IPS-18a (cell line): ENCODE measurements around the gene KCTD14.
"Not testable (repeated sequence)": the region's sequence is repeated elsewhere in the genome, so short reads cannot be mapped to it uniquely, and the experiment has no call there.

Experiments
- H3K27ac ChIP-seq: one replicate; pipeline ENCODE4 v1.5.1; 2013; ENCODE audit warnings: low read length
- H3K27me3 ChIP-seq: one replicate; pipeline ENCODE4 v1.6.1; 2013; ENCODE audit warnings: mild to moderate bottlenecking, low read length; ENCODE audit not compliant: control insufficient read depth, insufficient read depth
- H3K36me3 ChIP-seq: one replicate; pipeline ENCODE4 v1.6.1; 2013; ENCODE audit warnings: low read depth, low read length; ENCODE audit not compliant: control insufficient read depth
- H3K4me1 ChIP-seq: one replicate; pipeline ENCODE4 v1.6.1; 2013; ENCODE audit warnings: low read depth, low read length; ENCODE audit not compliant: control insufficient read depth
- H3K4me3 ChIP-seq: one replicate; pipeline ENCODE4 v1.5.1; 2013; ENCODE audit warnings: low read length
- H3K9ac ChIP-seq: one replicate; pipeline ENCODE4 v1.6.1; 2013; ENCODE audit warnings: mild to moderate bottlenecking, low read length, moderate library complexity
- H3K9me3 ChIP-seq: one replicate; pipeline ENCODE4 v1.6.1; 2013; ENCODE audit warnings: low read depth, low read length; ENCODE audit not compliant: control insufficient read depth

KCTD14 gene

DNA sequence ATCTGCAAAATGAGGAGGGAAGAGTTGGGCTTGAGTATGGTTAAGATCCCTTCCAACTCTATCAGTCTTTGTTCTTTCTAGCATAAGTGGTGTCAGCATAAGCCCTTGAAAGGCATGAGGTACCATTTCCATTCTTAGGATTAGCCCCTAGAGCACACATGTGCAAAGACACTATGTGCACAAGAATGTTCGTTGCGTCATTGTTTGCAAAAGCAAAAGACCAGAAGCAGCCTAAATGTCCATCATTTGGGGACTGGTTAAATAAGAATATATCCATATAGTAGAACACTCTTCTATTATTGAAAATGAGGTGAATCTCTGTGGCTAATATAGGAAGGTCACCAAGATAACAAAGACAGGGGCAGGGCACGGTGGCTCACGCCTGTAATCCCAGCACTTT is 10.0 kb upstream of the KCTD14 start:
- H3K36me3 ChIP-seq = no peaks in the 10 kb centered on the region
- no peak overlapping the region for H3K27ac ChIP-seq
- no peak overlapping the region for H3K4me3 ChIP-seq
- no peaks in the 10 kb centered on the region for H3K27me3 ChIP-seq
- H3K9me3 ChIP-seq = no peaks in the 10 kb centered on the region
- no peak overlapping the region for H3K9ac ChIP-seq
- no peaks in the 10 kb centered on the region for H3K4me1 ChIP-seq

DNA sequence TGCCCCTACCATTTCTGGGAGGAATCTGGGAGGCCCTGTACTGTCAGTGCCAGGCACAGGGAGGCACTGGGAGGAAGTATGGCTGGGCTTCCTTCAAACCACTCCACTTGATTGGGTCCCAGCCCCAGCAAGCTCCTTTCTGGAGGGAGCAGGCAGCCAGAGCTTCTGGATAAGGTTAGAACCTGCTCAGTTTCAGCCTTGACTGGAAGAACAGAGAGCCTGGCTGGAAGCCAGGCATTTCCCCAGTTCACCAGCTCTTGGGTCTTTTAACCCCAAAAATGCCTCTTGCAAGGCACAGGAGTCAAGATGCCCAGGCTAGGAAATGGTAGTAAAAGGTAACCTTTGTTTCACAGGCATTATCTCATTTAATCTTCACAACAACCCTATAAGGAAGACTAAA is 9.0 kb upstream of the KCTD14 start:
- no peaks in the 10 kb centered on the region for H3K4me1 ChIP-seq
- no peaks in the 10 kb centered on the region for H3K27me3 ChIP-seq
- H3K9me3 ChIP-seq = no peaks in the 10 kb centered on the region
- no peak overlapping the region for H3K4me3 ChIP-seq
- no peaks in the 10 kb centered on the region for H3K36me3 ChIP-seq
- H3K27ac ChIP-seq = no peak overlapping the region
- no peak overlapping the region for H3K9ac ChIP-seq

DNA sequence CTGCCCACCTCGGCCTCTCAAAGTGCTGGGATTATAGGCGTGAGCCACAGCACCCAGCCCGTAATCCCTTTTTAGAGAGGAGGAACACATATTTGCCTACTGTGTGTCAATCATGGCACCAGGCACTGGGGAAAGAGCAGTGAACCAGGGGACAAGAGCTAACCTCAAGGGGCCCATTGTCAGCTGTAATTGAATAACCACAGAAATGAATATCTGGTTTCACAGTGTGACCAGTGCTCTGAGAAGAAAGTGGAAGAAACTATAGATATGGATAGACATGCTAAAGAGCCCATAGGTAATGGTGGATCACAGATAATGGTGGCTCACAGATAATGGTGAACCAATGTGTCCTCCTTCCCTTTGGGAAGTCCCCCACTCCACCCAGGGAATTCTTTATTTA is 8.6 kb upstream of the KCTD14 start:
- Histone ChIP-seq H3K9ac (no peak overlapping the region), H3K4me1 (no peaks in the 10 kb centered on the region)

DNA sequence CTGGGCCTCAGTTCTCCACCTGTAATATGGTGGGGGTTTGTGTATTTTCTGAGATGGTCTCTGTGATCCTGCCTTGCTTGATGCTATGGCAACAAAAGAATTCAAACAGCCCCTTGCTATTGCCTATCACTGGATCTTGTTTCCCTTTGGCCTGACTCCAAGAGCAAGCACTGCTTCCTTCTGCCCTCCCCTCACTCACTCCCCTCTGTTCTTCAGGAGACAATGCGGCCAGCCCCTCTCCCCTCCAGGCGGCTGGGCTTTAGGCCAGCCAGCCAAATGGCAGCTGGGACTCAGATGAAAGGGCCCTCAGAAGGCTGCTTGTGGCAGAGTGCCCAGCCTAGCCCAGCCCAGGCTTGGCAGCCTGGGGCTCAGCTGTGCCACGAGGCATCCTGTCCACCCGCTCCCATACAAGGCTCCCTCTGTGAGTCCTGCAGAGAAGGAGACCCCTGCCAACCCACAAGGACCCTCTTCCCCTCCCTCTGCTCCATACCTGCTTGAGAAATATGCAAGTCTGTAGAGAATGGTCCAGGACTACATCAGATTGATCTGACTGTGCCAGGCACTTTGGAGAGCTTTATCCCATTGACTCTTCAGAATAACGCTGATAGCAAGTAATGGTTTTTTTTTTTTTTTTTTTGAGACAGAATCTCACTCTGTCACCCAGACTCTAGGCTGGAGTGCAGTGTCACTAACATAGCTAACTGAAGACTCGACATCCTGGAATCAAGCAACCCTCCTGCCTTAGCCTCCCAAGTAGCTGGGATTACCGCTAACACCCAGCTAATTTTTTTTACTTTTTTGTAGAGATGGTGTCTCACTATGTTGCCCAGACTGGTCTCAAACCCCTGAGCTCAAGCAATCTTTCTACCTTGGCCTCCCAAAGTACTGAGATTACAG is 7.6 kb upstream of the KCTD14 start:
- Histone ChIP-seq H3K9ac (no peak overlapping the region), H3K4me3 (no peak overlapping the region), H3K36me3 (no peaks in the 10 kb centered on the region), H3K27me3 (no peaks in the 10 kb centered on the region), H3K27ac (no peak overlapping the region), H3K4me1 (no peaks in the 10 kb centered on the region), H3K9me3 (no peaks in the 10 kb centered on the region)

More for the DNA sequence above, 8.6 kb upstream of the KCTD14 start:
- no peaks in the 10 kb centered on the region for H3K27me3 ChIP-seq
- H3K27ac ChIP-seq = no peak overlapping the region
- H3K4me3 ChIP-seq = no peak overlapping the region
- no peaks in the 10 kb centered on the region for H3K36me3 ChIP-seq
- H3K9me3 ChIP-seq = no peaks in the 10 kb centered on the region

DNA sequence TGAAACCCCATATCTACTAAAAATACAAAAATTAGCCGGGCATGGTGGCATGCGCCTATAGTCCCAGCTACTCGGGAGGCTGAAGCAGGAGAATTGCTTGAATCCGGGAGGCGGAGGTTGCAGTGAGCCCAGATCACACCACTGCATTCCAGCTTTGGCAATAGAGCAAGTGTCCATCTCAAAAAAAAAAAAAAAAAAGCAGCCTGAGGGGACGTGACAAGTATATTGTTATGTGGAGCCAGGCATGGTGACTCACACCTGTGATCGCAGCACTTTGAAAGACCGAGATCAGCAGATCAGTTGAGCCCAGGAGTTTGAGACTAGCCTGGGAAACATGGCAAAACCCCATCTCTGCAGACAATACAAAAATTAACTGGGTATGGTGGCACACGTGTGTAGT is 5.3 kb upstream of the KCTD14 start:
- not testable (repeated sequence) for H3K9ac ChIP-seq, H3K4me3 ChIP-seq, H3K27me3 ChIP-seq, H3K9me3 ChIP-seq, H3K27ac ChIP-seq, H3K4me1 ChIP-seq, H3K36me3 ChIP-seq

DNA sequence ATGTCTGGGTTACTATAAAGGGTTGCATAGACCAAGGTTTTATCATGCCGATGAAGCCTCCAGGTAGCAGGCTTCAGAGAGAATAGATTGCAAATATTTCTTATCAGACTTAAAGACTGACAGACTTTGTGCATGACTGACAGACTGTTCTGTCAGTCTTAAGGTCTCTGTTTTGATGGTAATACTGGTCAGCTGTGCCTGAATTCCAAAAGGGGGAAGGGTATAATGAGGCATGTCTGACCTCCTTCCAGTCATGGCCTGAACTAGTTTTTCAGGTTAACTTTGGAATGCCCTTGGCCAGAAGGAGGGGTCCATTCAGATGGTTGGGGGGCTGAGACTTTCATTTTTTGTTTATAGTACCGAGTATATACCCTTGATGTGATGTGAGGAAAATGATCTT is 4.7 kb upstream of the KCTD14 start:
- no peaks in the 10 kb centered on the region for H3K36me3 ChIP-seq
- H3K4me3 ChIP-seq = no peak overlapping the region
- no peaks in the 10 kb centered on the region for H3K27me3 ChIP-seq
- no peak overlapping the region for H3K9ac ChIP-seq
- H3K9me3 ChIP-seq = no peaks in the 10 kb centered on the region
- H3K27ac ChIP-seq = no peak overlapping the region
- H3K4me1 ChIP-seq = no peaks in the 10 kb centered on the region

DNA sequence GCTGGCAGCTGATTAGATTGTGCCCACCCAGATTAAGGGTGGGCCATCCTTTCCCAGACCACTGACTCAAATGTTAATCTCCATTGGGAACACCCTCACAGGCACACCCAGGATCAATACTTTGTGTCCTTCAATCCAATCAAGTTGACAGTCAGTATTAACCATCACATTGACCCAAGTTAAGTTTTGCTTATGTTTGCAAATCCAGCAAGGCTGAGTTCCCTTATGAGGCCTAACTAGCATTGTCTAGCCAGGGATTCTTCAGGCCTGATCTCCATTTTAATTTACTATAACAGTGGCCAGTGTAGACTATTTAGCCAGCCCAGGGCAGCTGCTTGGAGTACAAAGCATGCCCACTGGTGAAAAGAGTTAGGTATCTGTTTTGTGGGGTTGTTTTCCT is 2.3 kb upstream of the KCTD14 start:
- Histone ChIP-seq H3K27ac (no peak overlapping the region), H3K9ac (no peak overlapping the region), H3K36me3 (no peaks in the 10 kb centered on the region), H3K4me3 (no peak overlapping the region), H3K9me3 (no peaks in the 10 kb centered on the region), H3K27me3 (no peaks in the 10 kb centered on the region), H3K4me1 (peaks cover 6% of the 10 kb centered on the region)

DNA sequence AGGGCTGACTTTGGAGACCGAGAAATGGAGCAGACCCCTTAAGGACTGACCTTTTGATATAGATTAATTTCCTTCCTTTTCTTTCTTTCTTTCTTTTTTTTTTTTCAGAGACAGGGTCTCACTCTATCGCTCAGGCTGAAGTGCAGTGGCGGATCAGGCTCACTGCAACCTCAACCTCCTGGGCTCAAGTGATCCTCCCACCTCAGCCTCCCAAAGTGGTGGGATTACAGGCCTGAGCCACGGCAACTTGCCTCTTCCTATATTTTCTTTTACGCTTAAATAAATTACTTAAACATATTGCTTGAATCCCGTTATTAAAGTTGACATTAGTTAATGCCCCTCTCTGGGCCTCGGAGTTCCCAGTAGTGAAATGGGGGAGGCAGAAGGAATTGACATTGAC is 350 bp upstream of the KCTD14 start:
- no peak overlapping the region for H3K27ac ChIP-seq
- no peaks in the 10 kb centered on the region for H3K27me3 ChIP-seq
- H3K4me3 ChIP-seq = peak overlapping the region; percentile 66
- H3K4me1 ChIP-seq = peaks cover 6% of the 10 kb centered on the region
- no peaks in the 10 kb centered on the region for H3K9me3 ChIP-seq
- no peaks in the 10 kb centered on the region for H3K36me3 ChIP-seq
- H3K9ac ChIP-seq = peak overlapping the region; percentile 35

DNA sequence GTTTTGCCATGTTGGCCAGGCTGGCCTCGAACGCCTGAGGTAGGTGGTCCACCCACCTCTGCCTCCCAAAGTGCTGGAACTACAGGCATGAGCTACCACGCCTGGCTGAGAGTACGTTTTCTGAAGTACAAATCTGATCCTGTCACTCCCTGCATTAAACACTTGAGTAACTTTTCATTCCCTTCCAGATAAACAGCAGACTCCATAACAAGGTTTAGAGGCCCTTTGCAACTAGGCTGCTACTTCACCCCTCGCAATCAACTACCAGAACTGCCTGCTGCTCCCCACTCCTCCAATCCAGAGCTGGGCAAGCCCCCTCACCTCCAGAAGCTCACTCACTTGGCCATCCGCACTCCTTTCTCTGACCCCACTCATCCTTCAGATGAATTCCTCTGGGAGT is 1.5 kb downstream of the KCTD14 start:
- Histone ChIP-seq H3K4me1 (peaks cover 6% of the 10 kb centered on the region), H3K27me3 (no peaks in the 10 kb centered on the region), H3K4me3 (no peak overlapping the region), H3K36me3 (peaks cover 2% of the 10 kb centered on the region), H3K27ac (no peak overlapping the region), H3K9ac (no peak overlapping the region), H3K9me3 (no peaks in the 10 kb centered on the region)

DNA sequence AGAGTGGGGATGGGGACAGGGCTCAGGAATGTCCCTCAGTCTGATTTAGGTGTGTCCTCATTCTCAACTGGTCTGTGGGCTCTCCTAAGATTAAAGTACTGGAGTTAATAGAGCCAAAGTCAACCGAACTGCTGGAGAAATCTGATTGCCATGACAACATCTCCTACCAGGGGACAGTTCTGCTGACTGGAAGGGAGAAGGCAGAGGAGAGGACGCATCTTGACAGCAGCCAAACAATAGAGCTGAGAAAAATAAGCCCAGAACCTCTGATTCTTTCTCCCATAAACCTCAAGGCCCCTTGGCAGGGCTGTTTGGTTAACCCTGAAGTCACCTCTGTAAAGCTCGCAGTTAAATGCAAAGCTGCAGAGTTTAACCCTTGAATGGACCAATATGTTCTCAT is 2.8 kb downstream of the KCTD14 start:
- no peaks in the 10 kb centered on the region for H3K27me3 ChIP-seq
- peaks cover 15% of the 10 kb centered on the region for H3K36me3 ChIP-seq
- no peak overlapping the region for H3K27ac ChIP-seq
- H3K9ac ChIP-seq = no peak overlapping the region
- H3K4me3 ChIP-seq = no peak overlapping the region
- peaks cover 6% of the 10 kb centered on the region for H3K4me1 ChIP-seq
- no peaks in the 10 kb centered on the region for H3K9me3 ChIP-seq

DNA sequence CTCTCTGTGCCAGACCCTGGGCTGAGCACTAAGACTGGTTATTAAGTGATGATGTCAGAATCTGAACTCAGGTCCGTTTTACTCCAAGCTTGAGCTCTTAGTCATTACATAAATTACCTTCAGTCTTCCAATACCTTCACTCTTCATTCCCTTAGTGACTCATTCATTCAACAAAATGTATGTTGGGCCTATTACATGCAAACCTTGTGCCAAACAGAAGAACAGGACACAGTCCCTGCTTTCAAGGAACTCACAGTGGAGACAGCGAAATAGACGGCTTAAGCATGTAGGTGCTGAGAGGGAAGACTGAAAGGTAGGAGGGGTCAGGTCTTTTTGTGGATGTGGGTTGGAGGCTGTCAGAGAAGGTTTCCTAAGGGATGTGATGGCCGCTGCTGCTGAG is 3.3 kb downstream of the KCTD14 start:
- peaks cover 15% of the 10 kb centered on the region for H3K36me3 ChIP-seq
- H3K9ac ChIP-seq = no peak overlapping the region
- peaks cover 6% of the 10 kb centered on the region for H3K4me1 ChIP-seq
- H3K27ac ChIP-seq = no peak overlapping the region
- no peaks in the 10 kb centered on the region for H3K27me3 ChIP-seq
- no peak overlapping the region for H3K4me3 ChIP-seq
- H3K9me3 ChIP-seq = no peaks in the 10 kb centered on the region

DNA sequence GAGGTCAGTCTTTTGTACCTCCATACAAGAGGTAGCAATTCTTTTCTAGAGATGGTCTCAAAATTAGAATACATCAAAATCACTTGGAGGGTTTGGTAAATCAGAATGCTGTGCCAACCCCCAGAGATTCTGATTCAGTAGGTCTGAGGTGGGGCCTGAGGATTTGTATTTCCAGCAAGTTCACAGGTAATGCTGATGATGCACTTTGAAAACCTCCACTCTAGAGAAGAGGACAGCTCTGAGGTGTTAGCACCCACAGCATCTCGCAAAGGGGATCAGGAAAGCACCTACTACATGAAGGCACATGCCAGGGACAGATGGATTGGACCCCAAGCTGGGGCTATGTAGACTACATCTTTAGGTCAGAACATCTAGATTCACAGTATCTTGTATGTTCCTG is 7.2 kb downstream of the KCTD14 start:
- H3K27ac ChIP-seq = no peak overlapping the region
- H3K9me3 ChIP-seq = no peaks in the 10 kb centered on the region
- no peak overlapping the region for H3K9ac ChIP-seq
- H3K4me3 ChIP-seq = no peak overlapping the region
- H3K36me3 ChIP-seq = peaks cover 15% of the 10 kb centered on the region
- H3K4me1 ChIP-seq = peaks cover 3% of the 10 kb centered on the region
- no peaks in the 10 kb centered on the region for H3K27me3 ChIP-seq
